ENCODE results near the gene PRB4.

DNA sequence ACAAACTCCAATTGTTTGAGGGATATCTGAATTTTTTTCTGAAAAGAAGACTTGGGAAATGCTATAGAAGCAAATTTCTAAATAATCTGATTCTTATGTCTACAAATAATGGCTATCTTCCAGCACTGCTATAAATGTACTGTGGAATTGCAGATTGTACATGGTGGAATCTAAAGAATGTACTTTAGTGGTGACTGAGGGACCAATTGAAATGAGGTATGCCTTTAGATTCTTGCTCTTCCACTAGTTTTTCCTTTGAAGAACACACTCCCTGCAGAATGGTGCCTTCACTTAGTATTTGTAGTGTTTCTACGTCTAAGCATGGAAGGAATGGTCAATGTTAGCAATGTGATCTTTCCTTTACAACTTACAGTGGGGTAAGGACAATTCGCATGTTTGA is 11.7 kb upstream of the PRB4 start:
- TF ChIP-seq, protein P1, sequence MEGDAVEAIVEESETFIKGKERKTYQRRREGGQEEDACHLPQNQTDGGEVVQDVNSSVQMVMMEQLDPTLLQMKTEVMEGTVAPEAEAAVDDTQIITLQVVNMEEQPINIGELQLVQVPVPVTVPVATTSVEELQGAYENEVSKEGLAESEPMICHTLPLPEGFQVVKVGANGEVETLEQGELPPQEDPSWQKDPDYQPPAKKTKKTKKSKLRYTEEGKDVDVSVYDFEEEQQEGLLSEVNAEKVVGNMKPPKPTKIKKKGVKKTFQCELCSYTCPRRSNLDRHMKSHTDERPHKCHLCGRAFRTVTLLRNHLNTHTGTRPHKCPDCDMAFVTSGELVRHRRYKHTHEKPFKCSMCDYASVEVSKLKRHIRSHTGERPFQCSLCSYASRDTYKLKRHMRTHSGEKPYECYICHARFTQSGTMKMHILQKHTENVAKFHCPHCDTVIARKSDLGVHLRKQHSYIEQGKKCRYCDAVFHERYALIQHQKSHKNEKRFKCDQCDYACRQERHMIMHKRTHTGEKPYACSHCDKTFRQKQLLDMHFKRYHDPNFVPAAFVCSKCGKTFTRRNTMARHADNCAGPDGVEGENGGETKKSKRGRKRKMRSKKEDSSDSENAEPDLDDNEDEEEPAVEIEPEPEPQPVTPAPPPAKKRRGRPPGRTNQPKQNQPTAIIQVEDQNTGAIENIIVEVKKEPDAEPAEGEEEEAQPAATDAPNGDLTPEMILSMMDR (IDR thresholded peaks at IDR 0.05) = no peak
- no peak for TF ChIP-seq EZH2 (IDR thresholded peaks at IDR 0.05; ENCODE audit: borderline replicate concordance, insufficient read depth, low read depth, low read length, poor library complexity, severe bottlenecking)
